GM10847 (cell line): ENCODE data around the gene PRLH.

Experiments
- POLR2A ChIP-seq: IDR thresholded peaks from 2 replicates; pipeline ENCODE4 v1.6.1; 2011; ENCODE audit not compliant: insufficient read length; ENCODE audit errors: extremely low read depth

The PRLH gene

GRCh38 chr2:237570776-237571335 is 4.5 kb downstream of the PRLH start:
- no peak for TF ChIP-seq POLR2A

- TF ChIP-seq POLR2A, result no peak
Measured at GRCh38 chr2:237571551-237571950, 5.2 kb downstream of the PRLH start.

- no peak for TF ChIP-seq POLR2A
Measured at GRCh38 chr2:237572021-237572741, 5.8 kb downstream of the PRLH start.

GRCh38 chr2:237572742-237573101 is 6.3 kb downstream of the PRLH start:
- TF ChIP-seq POLR2A, result no peak

- no peak for TF ChIP-seq POLR2A
Measured at GRCh38 chr2:237573721-237574415, 7.5 kb downstream of the PRLH start.

GRCh38 chr2:237574467-237574866 is 8.1 kb downstream of the PRLH start:
- no peak for TF ChIP-seq POLR2A

GRCh38 chr2:237574894-237575868 is 8.8 kb downstream of the PRLH start:
- no peak for TF ChIP-seq POLR2A

- no peak for TF ChIP-seq POLR2A
Measured at GRCh38 chr2:237575869-237576862, 9.8 kb downstream of the PRLH start.

- no peak for TF ChIP-seq POLR2A
Measured at GRCh38 chr2:237576974-237577373, 10.6 kb downstream of the PRLH start.

GRCh38 chr2:237577458-237577857 is 11.1 kb downstream of the PRLH start:
- no peak for TF ChIP-seq POLR2A

- TF ChIP-seq POLR2A, result no peak
Measured at GRCh38 chr2:237577956-237578870, 11.8 kb downstream of the PRLH start.

GRCh38 chr2:237581326-237581725 is 15.0 kb downstream of the PRLH start:
- no peak for TF ChIP-seq POLR2A

GRCh38 chr2:237581751-237582746 is 15.7 kb downstream of the PRLH start:
- TF ChIP-seq POLR2A, result no peak
